GM18951 (cell line): Measurements from ENCODE around the gene CBY2.

Source experiments
- POLR2A ChIP-seq: IDR thresholded peaks from 4 replicates; pipeline ENCODE4 v1.6.1; 2011; ENCODE audit warnings: mild to moderate bottlenecking; ENCODE audit not compliant: insufficient read length, insufficient read depth; ENCODE audit errors: extremely low read depth
- in situ Hi-C: fragments of 300-500 bp; cut with MboI; formaldehyde crosslinking; loops from one replicate; pipeline ENCODE4 v1.12.0; 2022; ENCODE audit warnings: low sequenced_read_pairs, mixed read lengths, inconsistent platforms; ENCODE audit not compliant: unreplicated experiment

CBY2 gene

GRCh38 chr13:45688577-45688976 is 13.5 kb upstream of the CBY2 start:
- no peak for TF ChIP-seq POLR2A
- in situ Hi-C loops, result no loop called here

GRCh38 chr13:45690636-45691035 is 11.5 kb upstream of the CBY2 start:
- no peak for TF ChIP-seq POLR2A
- in situ Hi-C loops, result no loop called here

GRCh38 chr13:45691251-45691650 is 10.9 kb upstream of the CBY2 start:
- in situ Hi-C loops, result no loop called here
- TF ChIP-seq POLR2A, result no peak

- no peak for TF ChIP-seq POLR2A
- in situ Hi-C loops, result no loop called here
These were observed 10.5 kb upstream of the CBY2 start for GRCh38 chr13:45691667-45692066.

- in situ Hi-C loops, result no loop called here
- TF ChIP-seq POLR2A, result peak; percentile 34
These were observed 6.9 kb upstream of the CBY2 start for GRCh38 chr13:45695198-45695730.

- in situ Hi-C loops, result no loop called here
These were observed 5.4 kb upstream of the CBY2 start for GRCh38 chr13:45696610-45697226.

GRCh38 chr13:45700971-45701900 is 884 bp upstream of the CBY2 start:
- peak; percentile 63 for TF ChIP-seq POLR2A
- in situ Hi-C loops, result no loop called here

More at GRCh38 chr13:45696610-45697226, 5.4 kb upstream of the CBY2 start:
- TF ChIP-seq POLR2A, result peak; percentile 30

GRCh38 chr13:45702869-45703391 is 810 bp downstream of the CBY2 start:
- TF ChIP-seq POLR2A, result no peak
- in situ Hi-C loops, result no loop called here

- no peak for TF ChIP-seq POLR2A
- in situ Hi-C loops, result no loop called here
These were observed 2.2 kb downstream of the CBY2 start for GRCh38 chr13:45704211-45704739.

- no peak for TF ChIP-seq POLR2A
- in situ Hi-C loops, result no loop called here
These were observed 3.0 kb downstream of the CBY2 start for GRCh38 chr13:45704854-45705695.

- no peak for TF ChIP-seq POLR2A
- in situ Hi-C loops, result no loop called here
These were observed 3.8 kb downstream of the CBY2 start for GRCh38 chr13:45705918-45706317.

- no peak for TF ChIP-seq POLR2A
- in situ Hi-C loops, result no loop called here
These were observed 5.5 kb downstream of the CBY2 start for GRCh38 chr13:45707516-45708100.
